A673 (cell line): ENCODE data around the gene CLGN.

Experiments used
- EZH2 ChIP-seq: fragments of 200-600 bp; sonication (generic); IDR thresholded peaks from 2 replicates; pipeline ENCODE4 v1.6.1; 2017; ENCODE audit warnings: borderline replicate concordance, low read depth, mild to moderate bottlenecking, mixed read lengths, antibody characterized with exemption, low read length; ENCODE audit not compliant: poor library complexity, severe bottlenecking
- TF ChIP-seq, protein P1 (sequence below): fragments of 300-800, 200-600 bp; sonication (generic); conservative IDR thresholded peaks from 2 replicates; pipeline ENCODE4 v1.5.1; 2017; ENCODE audit warnings: low read depth, mild to moderate bottlenecking, antibody characterized with exemption, low read length, moderate library complexity, mixed read lengths

DNA sequence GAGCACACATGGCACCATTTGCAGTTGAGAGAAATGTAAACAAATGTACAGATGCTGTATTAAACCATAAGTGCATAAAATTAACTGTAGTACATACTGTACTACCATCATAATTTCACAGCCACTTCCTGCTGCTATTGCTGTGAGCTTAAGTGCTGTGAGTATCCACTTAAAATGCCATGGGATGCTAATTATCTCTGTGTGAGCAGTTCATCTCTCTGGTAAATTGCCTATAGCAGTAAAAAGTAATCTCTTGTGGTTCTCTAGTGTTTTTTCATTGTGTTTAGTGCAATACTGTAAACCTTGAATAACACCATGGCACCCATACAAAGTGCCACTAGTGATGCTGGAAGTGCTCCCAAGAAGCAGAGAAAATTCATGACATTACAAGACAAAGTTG is 63.9 kb downstream of the CLGN start:
- TF ChIP-seq, protein P1, sequence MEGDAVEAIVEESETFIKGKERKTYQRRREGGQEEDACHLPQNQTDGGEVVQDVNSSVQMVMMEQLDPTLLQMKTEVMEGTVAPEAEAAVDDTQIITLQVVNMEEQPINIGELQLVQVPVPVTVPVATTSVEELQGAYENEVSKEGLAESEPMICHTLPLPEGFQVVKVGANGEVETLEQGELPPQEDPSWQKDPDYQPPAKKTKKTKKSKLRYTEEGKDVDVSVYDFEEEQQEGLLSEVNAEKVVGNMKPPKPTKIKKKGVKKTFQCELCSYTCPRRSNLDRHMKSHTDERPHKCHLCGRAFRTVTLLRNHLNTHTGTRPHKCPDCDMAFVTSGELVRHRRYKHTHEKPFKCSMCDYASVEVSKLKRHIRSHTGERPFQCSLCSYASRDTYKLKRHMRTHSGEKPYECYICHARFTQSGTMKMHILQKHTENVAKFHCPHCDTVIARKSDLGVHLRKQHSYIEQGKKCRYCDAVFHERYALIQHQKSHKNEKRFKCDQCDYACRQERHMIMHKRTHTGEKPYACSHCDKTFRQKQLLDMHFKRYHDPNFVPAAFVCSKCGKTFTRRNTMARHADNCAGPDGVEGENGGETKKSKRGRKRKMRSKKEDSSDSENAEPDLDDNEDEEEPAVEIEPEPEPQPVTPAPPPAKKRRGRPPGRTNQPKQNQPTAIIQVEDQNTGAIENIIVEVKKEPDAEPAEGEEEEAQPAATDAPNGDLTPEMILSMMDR, result no peak
- no peak for TF ChIP-seq EZH2
